HepG2 (cell line): ENCODE measurements around the gene TWNK. TPM values are rescaled to one million over a fixed set of nuclear protein-coding genes. Genes with fewer than 3 reads are reported as not detected.

Experiments
- CC2D1A ChIP-seq: sonication (generic); formaldehyde crosslinking; IDR thresholded peaks from 2 replicates; pipeline ENCODE4 v1.8.1; 2023; ENCODE audit warnings: mild to moderate bottlenecking, missing genetic modification reagents
- FOXA1 ChIP-seq, 2 experiments: fragments of 450-650 bp in 1 of 2; sonication (generic) in 1 of 2; formaldehyde crosslinking in 1 of 2; IDR thresholded peaks; 2 replicates each; pipeline versions ENCODE4 v1.4.0 to v1.6.1; 2016 to 2020; ENCODE audit warnings: missing genetic modification reagents in 1 of 2
- GTF2F1 ChIP-seq: fragments of 150-350 bp; IDR thresholded peaks from 2 replicates; pipeline ENCODE4 v1.6.1; 2014; ENCODE audit warnings: low read length
- ISL2 ChIP-seq: sonication (generic); formaldehyde crosslinking; IDR thresholded peaks from 2 replicates; pipeline ENCODE4 v1.5.0; 2020; ENCODE audit warnings: missing genetic modification reagents
- MBNL3 ChIP-seq: fragments of 250-450 bp; sonication (Bioruptor Pico); conservative IDR thresholded peaks from 2 replicates; pipeline ENCODE4 v1.8.0; 2022; ENCODE audit warnings: mild to moderate bottlenecking, inconsistent platforms
- MEIS1 ChIP-seq: sonication (generic); formaldehyde crosslinking; IDR thresholded peaks from 2 replicates; pipeline ENCODE4 v1.9.0; 2021; ENCODE audit warnings: mild to moderate bottlenecking, missing genetic modification reagents, moderate library complexity, borderline replicate concordance
- PRMT3 ChIP-seq: sonication (generic); formaldehyde crosslinking; IDR thresholded peaks from 2 replicates; pipeline ENCODE4 v1.8.1; 2022; ENCODE audit warnings: low read depth, mild to moderate bottlenecking, moderate library complexity, missing genetic modification reagents, borderline replicate concordance
- RBM22 ChIP-seq: fragments of 200-400 bp; formaldehyde crosslinking; optimal IDR thresholded peaks from 2 replicates; pipeline ENCODE3; 2017; ENCODE audit warnings: mild to moderate bottlenecking, low read length, moderate library complexity
- SNAI1 ChIP-seq: sonication (generic); formaldehyde crosslinking; IDR thresholded peaks from 2 replicates; pipeline ENCODE4 v1.5.0; 2020; ENCODE audit warnings: mild to moderate bottlenecking, missing genetic modification reagents, borderline replicate concordance
- ZBTB1 ChIP-seq: sonication (generic); formaldehyde crosslinking; IDR thresholded peaks from 2 replicates; pipeline ENCODE4 v1.4.0; 2020; ENCODE audit warnings: missing genetic modification reagents, borderline replicate concordance
- ZNF207 ChIP-seq: fragments of 450-650 bp; IDR thresholded peaks from 2 replicates; pipeline ENCODE4 v1.6.1; 2016; ENCODE audit warnings: antibody characterized with exemption, borderline replicate concordance
- ZNF274 ChIP-seq: sonication (generic); formaldehyde crosslinking; IDR thresholded peaks from 2 replicates; pipeline ENCODE4 v1.5.1; 2020; ENCODE audit warnings: mild to moderate bottlenecking, missing genetic modification reagents
- ZNF616 ChIP-seq: sonication (generic); formaldehyde crosslinking; IDR thresholded peaks from 2 replicates; pipeline ENCODE4 v1.5.0; 2020; ENCODE audit warnings: low read depth, mild to moderate bottlenecking, missing genetic modification reagents
- ZNF790 ChIP-seq: sonication (generic); formaldehyde crosslinking; IDR thresholded peaks from 2 replicates; pipeline ENCODE4 v1.8.0; 2022; ENCODE audit warnings: missing genetic modification reagents, mild to moderate bottlenecking, borderline replicate concordance
- ZNF792 ChIP-seq: IDR thresholded peaks from 2 replicates; pipeline ENCODE4 v1.6.1; 2016
- polyA plus RNA-seq, 8 experiments: library from polyadenylated mRNA; depleted of rRNA in 3 of 8; stranded (reverse) in 7 of 8; unstranded in 1 of 8; fragments of >200 nt; fragmentation: Illumina TruSeq in 4 of 8; extraction: Trizol in 4 of 8; gene quantifications; 2 replicates each; pipeline versions ENCODE4 v1.2.1 to v1.2.3, GENCODE V29; 2011 to 2016; ENCODE audit warnings: low read depth in 4 of 8, missing spikeins in 1 of 8, mixed read lengths in 1 of 8; ENCODE audit not compliant: insufficient read depth in 1 of 8
- total RNA-seq, 5 experiments: library from RNA; depleted of rRNA; stranded (reverse); fragments of >200 nt; fragmentation: Illumina TruSeq; extraction: Trizol; gene quantifications; 2 replicates each; pipeline ENCODE4 v1.2.3, GENCODE V29; 2016; ENCODE audit warnings: low read depth in 1 of 5
- TF ChIP-seq, protein P1 (sequence below): sonication (generic); formaldehyde crosslinking; IDR thresholded peaks from 2 replicates; pipeline ENCODE4 v1.4.0; 2020; ENCODE audit warnings: low read depth, missing genetic modification reagents
- TF ChIP-seq, protein P2 (sequence below): sonication (generic); formaldehyde crosslinking; IDR thresholded peaks from 2 replicates; pipeline ENCODE4 v1.4.0; 2020; ENCODE audit warnings: missing genetic modification reagents
- TF ChIP-seq, protein P3 (sequence below): sonication (generic); formaldehyde crosslinking; IDR thresholded peaks from 2 replicates; pipeline ENCODE4 v1.4.0; 2020; ENCODE audit warnings: missing genetic modification reagents, mild to moderate bottlenecking, borderline replicate concordance
- TF ChIP-seq, protein P4 (sequence below): sonication (generic); formaldehyde crosslinking; conservative IDR thresholded peaks from 2 replicates; pipeline ENCODE4 v1.4.0; 2020; ENCODE audit warnings: missing genetic modification reagents

The TWNK gene
- total and polyA plus RNA-seq, 2 of the 13 experiments (the other 11 are each of a cell fraction or from before 2014, with no cell fraction given) = 10.7 to 16.5 TPM

DNA sequence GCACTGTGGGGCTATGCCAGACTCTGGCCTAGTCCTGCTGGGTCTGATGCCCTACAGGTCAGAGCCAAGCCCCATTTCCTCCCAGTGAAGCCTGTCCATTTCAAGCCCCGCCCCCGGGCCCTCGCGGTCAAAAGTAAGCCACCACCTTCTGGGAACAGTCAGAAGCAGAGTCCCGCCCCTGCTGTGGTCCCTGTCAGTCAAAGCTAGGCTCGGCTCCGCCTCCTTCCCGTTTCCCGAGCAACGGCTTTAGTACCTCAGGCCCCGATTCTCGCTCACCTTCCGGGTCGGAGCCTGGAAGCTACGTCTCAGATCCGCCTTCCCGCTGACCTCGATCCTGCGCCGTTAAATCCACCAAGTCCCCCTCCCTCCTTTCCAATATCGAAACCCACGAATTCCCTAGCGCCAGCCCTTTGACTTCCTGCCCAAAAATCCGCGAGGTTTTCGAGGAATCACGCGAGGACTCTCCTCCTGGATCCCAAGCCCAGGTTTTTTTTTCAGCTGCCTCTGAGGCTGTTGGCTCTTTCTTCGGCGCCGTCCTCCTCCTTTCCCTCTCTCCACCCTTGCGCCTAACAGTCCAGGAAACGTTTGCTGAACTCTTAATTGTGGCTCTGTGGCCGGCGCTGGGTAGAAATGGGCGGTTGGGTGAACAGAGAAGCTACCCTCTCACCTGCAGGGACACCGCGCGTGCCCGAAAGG is 55.5 kb downstream of the TWNK start (continued):
- TF ChIP-seq, protein P1, sequence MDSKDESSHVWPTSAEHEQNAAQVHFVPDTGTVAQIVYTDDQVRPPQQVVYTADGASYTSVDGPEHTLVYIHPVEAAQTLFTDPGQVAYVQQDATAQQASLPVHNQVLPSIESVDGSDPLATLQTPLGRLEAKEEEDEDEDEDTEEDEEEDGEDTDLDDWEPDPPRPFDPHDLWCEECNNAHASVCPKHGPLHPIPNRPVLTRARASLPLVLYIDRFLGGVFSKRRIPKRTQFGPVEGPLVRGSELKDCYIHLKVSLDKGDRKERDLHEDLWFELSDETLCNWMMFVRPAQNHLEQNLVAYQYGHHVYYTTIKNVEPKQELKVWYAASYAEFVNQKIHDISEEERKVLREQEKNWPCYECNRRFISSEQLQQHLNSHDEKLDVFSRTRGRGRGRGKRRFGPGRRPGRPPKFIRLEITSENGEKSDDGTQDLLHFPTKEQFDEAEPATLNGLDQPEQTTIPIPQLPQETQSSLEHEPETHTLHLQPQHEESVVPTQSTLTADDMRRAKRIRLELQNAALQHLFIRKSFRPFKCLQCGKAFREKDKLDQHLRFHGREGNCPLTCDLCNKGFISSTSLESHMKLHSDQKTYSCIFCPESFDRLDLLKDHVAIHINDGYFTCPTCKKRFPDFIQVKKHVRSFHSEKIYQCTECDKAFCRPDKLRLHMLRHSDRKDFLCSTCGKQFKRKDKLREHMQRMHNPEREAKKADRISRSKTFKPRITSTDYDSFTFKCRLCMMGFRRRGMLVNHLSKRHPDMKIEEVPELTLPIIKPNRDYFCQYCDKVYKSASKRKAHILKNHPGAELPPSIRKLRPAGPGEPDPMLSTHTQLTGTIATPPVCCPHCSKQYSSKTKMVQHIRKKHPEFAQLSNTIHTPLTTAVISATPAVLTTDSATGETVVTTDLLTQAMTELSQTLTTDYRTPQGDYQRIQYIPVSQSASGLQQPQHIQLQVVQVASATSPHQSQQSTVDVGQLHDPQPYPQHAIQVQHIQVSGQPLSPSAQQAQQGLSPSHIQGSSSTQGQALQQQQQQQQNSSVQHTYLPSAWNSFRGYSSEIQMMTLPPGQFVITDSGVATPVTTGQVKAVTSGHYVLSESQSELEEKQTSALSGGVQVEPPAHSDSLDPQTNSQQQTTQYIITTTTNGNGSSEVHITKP (CRISPR knock-in tag) = no peak
- no peak for TF ChIP-seq PRMT3 (CRISPR knock-in tag)
- no peak for TF ChIP-seq RBM22
- no peak for TF ChIP-seq FOXA1 (IDR thresholded peaks at IDR 0.05)
- TF ChIP-seq FOXA1 (CRISPR knock-in tag; IDR thresholded peaks at IDR 0.05) = no peak
- no peak for TF ChIP-seq ZNF207
- TF ChIP-seq, protein P2, sequence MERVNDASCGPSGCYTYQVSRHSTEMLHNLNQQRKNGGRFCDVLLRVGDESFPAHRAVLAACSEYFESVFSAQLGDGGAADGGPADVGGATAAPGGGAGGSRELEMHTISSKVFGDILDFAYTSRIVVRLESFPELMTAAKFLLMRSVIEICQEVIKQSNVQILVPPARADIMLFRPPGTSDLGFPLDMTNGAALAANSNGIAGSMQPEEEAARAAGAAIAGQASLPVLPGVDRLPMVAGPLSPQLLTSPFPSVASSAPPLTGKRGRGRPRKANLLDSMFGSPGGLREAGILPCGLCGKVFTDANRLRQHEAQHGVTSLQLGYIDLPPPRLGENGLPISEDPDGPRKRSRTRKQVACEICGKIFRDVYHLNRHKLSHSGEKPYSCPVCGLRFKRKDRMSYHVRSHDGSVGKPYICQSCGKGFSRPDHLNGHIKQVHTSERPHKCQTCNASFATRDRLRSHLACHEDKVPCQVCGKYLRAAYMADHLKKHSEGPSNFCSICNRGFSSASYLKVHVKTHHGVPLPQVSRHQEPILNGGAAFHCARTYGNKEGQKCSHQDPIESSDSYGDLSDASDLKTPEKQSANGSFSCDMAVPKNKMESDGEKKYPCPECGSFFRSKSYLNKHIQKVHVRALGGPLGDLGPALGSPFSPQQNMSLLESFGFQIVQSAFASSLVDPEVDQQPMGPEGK (CRISPR knock-in tag) = no peak
- TF ChIP-seq SNAI1 (CRISPR knock-in tag) = no peak
- TF ChIP-seq CC2D1A (CRISPR knock-in tag) = no peak
- TF ChIP-seq MEIS1 (CRISPR knock-in tag) = peak; percentile 87; the same call in 1 of the 2 replicates
- no peak; the same call in 1 of the 2 replicates for TF ChIP-seq ZNF792 (CRISPR knock-in tag)
- no peak for TF ChIP-seq MBNL3 (CRISPR knock-in tag)
- TF ChIP-seq ZNF616 (CRISPR knock-in tag) = no peak
- no peak for TF ChIP-seq GTF2F1
- TF ChIP-seq ZBTB1 (CRISPR knock-in tag) = no peak
- TF ChIP-seq, protein P3, sequence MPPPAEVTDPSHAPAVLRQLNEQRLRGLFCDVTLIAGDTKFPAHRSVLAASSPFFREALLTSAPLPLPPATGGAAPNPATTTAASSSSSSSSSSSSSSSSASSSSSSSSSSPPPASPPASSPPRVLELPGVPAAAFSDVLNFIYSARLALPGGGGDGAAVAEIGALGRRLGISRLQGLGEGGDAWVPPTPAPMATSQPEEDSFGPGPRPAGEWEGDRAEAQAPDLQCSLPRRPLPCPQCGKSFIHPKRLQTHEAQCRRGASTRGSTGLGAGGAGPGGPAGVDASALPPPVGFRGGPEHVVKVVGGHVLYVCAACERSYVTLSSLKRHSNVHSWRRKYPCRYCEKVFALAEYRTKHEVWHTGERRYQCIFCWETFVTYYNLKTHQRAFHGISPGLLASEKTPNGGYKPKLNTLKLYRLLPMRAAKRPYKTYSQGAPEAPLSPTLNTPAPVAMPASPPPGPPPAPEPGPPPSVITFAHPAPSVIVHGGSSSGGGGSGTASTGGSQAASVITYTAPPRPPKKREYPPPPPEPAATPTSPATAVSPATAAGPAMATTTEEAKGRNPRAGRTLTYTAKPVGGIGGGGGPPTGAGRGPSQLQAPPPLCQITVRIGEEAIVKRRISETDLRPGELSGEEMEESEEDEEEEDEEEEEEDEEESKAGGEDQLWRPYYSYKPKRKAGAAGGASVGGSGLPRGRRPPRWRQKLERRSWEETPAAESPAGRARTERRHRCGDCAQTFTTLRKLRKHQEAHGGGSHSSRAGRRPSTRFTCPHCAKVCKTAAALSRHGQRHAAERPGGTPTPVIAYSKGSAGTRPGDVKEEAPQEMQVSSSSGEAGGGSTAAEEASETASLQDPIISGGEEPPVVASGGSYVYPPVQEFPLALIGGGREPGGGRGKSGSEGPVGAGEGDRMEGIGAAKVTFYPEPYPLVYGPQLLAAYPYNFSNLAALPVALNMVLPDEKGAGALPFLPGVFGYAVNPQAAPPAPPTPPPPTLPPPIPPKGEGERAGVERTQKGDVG (CRISPR knock-in tag) = no peak
- TF ChIP-seq ISL2 = 0 out of 2 replicates have a peak, but pooled peaks have one; percentile 15
- TF ChIP-seq, protein P4, sequence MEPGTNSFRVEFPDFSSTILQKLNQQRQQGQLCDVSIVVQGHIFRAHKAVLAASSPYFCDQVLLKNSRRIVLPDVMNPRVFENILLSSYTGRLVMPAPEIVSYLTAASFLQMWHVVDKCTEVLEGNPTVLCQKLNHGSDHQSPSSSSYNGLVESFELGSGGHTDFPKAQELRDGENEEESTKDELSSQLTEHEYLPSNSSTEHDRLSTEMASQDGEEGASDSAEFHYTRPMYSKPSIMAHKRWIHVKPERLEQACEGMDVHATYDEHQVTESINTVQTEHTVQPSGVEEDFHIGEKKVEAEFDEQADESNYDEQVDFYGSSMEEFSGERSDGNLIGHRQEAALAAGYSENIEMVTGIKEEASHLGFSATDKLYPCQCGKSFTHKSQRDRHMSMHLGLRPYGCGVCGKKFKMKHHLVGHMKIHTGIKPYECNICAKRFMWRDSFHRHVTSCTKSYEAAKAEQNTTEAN (CRISPR knock-in tag) = no peak
- TF ChIP-seq ZNF274 (CRISPR knock-in tag) = peak; percentile 75; the same call in 1 of the 2 replicates
- no peak for TF ChIP-seq ZNF790 (CRISPR knock-in tag)
